Hematopoietic multipotent progenitor cell treated with erythropoietin and hydrocortisone succinate and interleukin-3 and kit ligand, for 8 days (in vitro differentiated cells): Measurements from ENCODE around the gene MGAT2.

Experiments used
- DNase-seq: peaks from one replicate; pipeline ENCODE4 v3.0.0-alpha.2; 2015

Gene MGAT2

GRCh38 chr14:49659526-49660455, 39.2 kb downstream of the MGAT2 start:
- DNase-seq = no peak

GRCh38 chr14:49670475-49670874, 49.9 kb downstream of the MGAT2 start:
- no peak for DNase-seq
